SK-N-SH treated with all-trans-retinoic acid at 6 μM for 48 hours (cell line): Measurements from ENCODE around the gene SYCP2L.

Experiments used
- ATAC-seq: fragments of 200-7000 bp; cut with Tn5 transposase; 3 replicates; pipeline ENCODE4 v1.9.1; 2020; ENCODE audit warnings: mild to moderate bottlenecking, moderate library complexity
- ARNTL ChIP-seq: fragments of 450-650 bp; formaldehyde crosslinking; IDR thresholded peaks from 2 replicates; pipeline ENCODE4 v1.5.0; 2020; ENCODE audit warnings: low read depth, mild to moderate bottlenecking, moderate library complexity, borderline replicate concordance
- BACH2 ChIP-seq: fragments of 250-450 bp; sonication (Bioruptor Pico); IDR thresholded peaks from 2 replicates; pipeline ENCODE4 v1.9.0; 2021; ENCODE audit warnings: mild to moderate bottlenecking, borderline replicate concordance
- ESRRG ChIP-seq: fragments of 250-450 bp; sonication (Bioruptor Pico); IDR thresholded peaks from 2 replicates; pipeline ENCODE4 v1.6.1; 2021; ENCODE audit warnings: mild to moderate bottlenecking
- GLIS3 ChIP-seq: fragments of 250-450 bp; sonication (Bioruptor Pico); IDR thresholded peaks from 2 replicates; pipeline ENCODE4 v1.5.0; 2020; ENCODE audit warnings: mild to moderate bottlenecking, moderate library complexity
- ISL1 ChIP-seq: fragments of 250-450 bp; sonication (Bioruptor Pico); IDR thresholded peaks from 2 replicates; pipeline ENCODE4 v2.1.2; 2022; ENCODE audit warnings: mild to moderate bottlenecking, moderate library complexity
- OSR1 ChIP-seq: fragments of 250-450 bp; sonication (Bioruptor Pico); IDR thresholded peaks from 2 replicates; pipeline ENCODE4 v1.8.0; 2022; ENCODE audit warnings: moderate library complexity, mild to moderate bottlenecking, inconsistent platforms
- PPARA ChIP-seq: fragments of 250-450 bp; sonication (Bioruptor Pico); IDR thresholded peaks from 2 replicates; pipeline ENCODE4 v1.5.0; 2020; ENCODE audit warnings: mild to moderate bottlenecking, borderline replicate concordance
- RARB ChIP-seq: fragments of 250-450 bp; sonication (Bioruptor Pico); IDR thresholded peaks from 2 replicates; pipeline ENCODE4 v1.8.0; 2021; ENCODE audit warnings: mild to moderate bottlenecking, moderate library complexity
- SNAI2 ChIP-seq: fragments of 250-450 bp; sonication (Bioruptor Pico); IDR thresholded peaks from 2 replicates; pipeline ENCODE4 v1.5.0; 2020; ENCODE audit warnings: mild to moderate bottlenecking, moderate library complexity
- TOX ChIP-seq: fragments of 250-450 bp; sonication (Bioruptor Pico); IDR thresholded peaks from 2 replicates; pipeline ENCODE4 v1.8.0; 2021; ENCODE audit warnings: mild to moderate bottlenecking, moderate library complexity, borderline replicate concordance
- ZFP3 ChIP-seq: fragments of 250-450 bp; sonication (Bioruptor Pico); IDR thresholded peaks from 2 replicates; pipeline ENCODE4 v1.5.0; 2020; ENCODE audit warnings: mild to moderate bottlenecking, moderate library complexity
- ZNF565 ChIP-seq: fragments of 450-650 bp; formaldehyde crosslinking; conservative IDR thresholded peaks from 2 replicates; pipeline ENCODE4 v1.5.0; 2020; ENCODE audit warnings: low read depth, mild to moderate bottlenecking, moderate library complexity
- ZNF70 ChIP-seq: fragments of 450-650 bp; formaldehyde crosslinking; IDR thresholded peaks from 2 replicates; pipeline ENCODE4 v1.5.0; 2020; ENCODE audit warnings: mild to moderate bottlenecking, moderate library complexity
- ZNF8 ChIP-seq: fragments of 450-650 bp; formaldehyde crosslinking; IDR thresholded peaks from 2 replicates; pipeline ENCODE4 v1.5.0; 2020; ENCODE audit warnings: mild to moderate bottlenecking, moderate library complexity
- TF ChIP-seq, protein P1 (sequence below): fragments of 250-450 bp; sonication (Bioruptor Pico); IDR thresholded peaks from 2 replicates; pipeline ENCODE4 v1.5.0; 2020; ENCODE audit warnings: mild to moderate bottlenecking, moderate library complexity
- TF ChIP-seq, protein P2 (sequence below): fragments of 250-450 bp; sonication (Bioruptor Pico); IDR thresholded peaks from 2 replicates; pipeline ENCODE4 v1.5.1; 2021; ENCODE audit warnings: mild to moderate bottlenecking, moderate library complexity
- TF ChIP-seq, protein P3 (sequence below): fragments of 250-450 bp; sonication (Bioruptor Pico); IDR thresholded peaks from 2 replicates; pipeline ENCODE4 v1.8.0; 2021; ENCODE audit warnings: low read depth, mild to moderate bottlenecking, moderate library complexity, borderline replicate concordance
- TF ChIP-seq, protein P4 (sequence below): fragments of 250-450 bp; sonication (Bioruptor Pico); IDR thresholded peaks from 2 replicates; pipeline ENCODE4 v1.5.1; 2020; ENCODE audit warnings: low read depth, mild to moderate bottlenecking, moderate library complexity
- TF ChIP-seq, protein P5 (sequence below): fragments of 250-450 bp; sonication (Bioruptor Pico); IDR thresholded peaks from 2 replicates; pipeline ENCODE4 v1.8.0; 2020; ENCODE audit warnings: mild to moderate bottlenecking, moderate library complexity, borderline replicate concordance

SYCP2L gene

DNA sequence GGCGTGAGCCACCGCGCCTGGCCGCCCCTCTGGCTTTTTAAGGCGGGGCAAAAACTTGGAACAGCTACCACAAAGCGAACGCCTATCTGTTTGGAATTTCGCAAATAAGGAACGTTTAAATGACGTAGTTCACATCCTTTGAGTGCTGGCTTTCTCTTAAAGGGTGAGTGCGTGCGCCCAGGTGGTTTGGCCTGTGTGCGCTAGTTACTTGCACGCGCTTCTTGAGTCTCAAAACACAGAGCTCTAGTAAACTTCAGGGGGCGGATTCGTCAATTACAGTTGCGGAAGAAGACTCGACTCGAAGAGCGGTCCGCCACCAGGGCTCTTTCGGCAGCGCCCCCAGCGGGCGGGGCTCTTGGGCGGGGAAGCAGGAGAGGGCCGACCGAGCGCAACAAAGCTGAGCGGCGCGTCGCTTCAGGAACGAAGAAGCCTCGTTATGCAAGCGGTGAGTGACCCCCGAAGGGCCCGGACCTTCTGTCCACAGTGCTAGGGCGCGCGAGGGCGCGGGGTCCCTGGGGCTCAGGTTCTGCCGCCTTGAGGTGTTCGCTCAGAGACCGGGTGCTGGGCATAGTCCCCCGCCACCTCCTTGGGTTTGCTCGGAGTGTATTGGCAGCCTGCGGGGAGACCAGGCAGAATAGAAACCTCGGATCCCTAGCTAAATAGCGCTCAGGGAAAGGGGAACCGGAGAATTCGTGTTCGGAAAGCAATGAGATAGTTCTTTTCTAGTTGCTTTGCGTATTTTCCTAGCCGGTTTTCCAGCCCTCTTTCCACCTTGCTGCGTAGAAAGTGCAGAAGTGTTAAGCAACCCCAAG, at the start of gene SYCP2L:
Gene SYCP2L, plus strand, starts transcription at position 362 of the 812 bp plus-strand sequence. Its CDS starts 75 bp downstream, at position 437.
- ATAC-seq, result peak; percentile 90
- TF ChIP-seq, protein P1, sequence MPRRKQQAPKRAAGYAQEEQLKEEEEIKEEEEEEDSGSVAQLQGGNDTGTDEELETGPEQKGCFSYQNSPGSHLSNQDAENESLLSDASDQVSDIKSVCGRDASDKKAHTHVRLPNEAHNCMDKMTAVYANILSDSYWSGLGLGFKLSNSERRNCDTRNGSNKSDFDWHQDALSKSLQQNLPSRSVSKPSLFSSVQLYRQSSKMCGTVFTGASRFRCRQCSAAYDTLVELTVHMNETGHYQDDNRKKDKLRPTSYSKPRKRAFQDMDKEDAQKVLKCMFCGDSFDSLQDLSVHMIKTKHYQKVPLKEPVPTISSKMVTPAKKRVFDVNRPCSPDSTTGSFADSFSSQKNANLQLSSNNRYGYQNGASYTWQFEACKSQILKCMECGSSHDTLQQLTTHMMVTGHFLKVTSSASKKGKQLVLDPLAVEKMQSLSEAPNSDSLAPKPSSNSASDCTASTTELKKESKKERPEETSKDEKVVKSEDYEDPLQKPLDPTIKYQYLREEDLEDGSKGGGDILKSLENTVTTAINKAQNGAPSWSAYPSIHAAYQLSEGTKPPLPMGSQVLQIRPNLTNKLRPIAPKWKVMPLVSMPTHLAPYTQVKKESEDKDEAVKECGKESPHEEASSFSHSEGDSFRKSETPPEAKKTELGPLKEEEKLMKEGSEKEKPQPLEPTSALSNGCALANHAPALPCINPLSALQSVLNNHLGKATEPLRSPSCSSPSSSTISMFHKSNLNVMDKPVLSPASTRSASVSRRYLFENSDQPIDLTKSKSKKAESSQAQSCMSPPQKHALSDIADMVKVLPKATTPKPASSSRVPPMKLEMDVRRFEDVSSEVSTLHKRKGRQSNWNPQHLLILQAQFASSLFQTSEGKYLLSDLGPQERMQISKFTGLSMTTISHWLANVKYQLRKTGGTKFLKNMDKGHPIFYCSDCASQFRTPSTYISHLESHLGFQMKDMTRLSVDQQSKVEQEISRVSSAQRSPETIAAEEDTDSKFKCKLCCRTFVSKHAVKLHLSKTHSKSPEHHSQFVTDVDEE (CRISPR knock-in tag), result no peak
- TF ChIP-seq ZNF8 (CRISPR knock-in tag), result no peak
- no peak for TF ChIP-seq ZNF565 (CRISPR knock-in tag)
- TF ChIP-seq TOX (CRISPR knock-in tag), result no peak
- TF ChIP-seq, protein P2, sequence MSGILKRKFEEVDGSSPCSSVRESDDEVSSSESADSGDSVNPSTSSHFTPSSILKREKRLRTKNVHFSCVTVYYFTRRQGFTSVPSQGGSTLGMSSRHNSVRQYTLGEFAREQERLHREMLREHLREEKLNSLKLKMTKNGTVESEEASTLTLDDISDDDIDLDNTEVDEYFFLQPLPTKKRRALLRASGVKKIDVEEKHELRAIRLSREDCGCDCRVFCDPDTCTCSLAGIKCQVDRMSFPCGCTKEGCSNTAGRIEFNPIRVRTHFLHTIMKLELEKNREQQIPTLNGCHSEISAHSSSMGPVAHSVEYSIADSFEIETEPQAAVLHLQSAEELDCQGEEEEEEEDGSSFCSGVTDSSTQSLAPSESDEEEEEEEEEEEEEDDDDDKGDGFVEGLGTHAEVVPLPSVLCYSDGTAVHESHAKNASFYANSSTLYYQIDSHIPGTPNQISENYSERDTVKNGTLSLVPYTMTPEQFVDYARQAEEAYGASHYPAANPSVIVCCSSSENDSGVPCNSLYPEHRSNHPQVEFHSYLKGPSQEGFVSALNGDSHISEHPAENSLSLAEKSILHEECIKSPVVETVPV (CRISPR knock-in tag), result no peak
- no peak for TF ChIP-seq RARB (CRISPR knock-in tag)
- TF ChIP-seq, protein P3, sequence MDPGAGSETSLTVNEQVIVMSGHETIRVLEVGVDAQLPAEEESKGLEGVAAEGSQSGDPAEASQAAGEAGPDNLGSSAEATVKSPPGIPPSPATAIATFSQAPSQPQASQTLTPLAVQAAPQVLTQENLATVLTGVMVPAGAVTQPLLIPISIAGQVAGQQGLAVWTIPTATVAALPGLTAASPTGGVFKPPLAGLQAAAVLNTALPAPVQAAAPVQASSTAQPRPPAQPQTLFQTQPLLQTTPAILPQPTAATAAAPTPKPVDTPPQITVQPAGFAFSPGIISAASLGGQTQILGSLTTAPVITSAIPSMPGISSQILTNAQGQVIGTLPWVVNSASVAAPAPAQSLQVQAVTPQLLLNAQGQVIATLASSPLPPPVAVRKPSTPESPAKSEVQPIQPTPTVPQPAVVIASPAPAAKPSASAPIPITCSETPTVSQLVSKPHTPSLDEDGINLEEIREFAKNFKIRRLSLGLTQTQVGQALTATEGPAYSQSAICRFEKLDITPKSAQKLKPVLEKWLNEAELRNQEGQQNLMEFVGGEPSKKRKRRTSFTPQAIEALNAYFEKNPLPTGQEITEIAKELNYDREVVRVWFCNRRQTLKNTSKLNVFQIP (CRISPR knock-in tag), result no peak
- TF ChIP-seq, protein P4, sequence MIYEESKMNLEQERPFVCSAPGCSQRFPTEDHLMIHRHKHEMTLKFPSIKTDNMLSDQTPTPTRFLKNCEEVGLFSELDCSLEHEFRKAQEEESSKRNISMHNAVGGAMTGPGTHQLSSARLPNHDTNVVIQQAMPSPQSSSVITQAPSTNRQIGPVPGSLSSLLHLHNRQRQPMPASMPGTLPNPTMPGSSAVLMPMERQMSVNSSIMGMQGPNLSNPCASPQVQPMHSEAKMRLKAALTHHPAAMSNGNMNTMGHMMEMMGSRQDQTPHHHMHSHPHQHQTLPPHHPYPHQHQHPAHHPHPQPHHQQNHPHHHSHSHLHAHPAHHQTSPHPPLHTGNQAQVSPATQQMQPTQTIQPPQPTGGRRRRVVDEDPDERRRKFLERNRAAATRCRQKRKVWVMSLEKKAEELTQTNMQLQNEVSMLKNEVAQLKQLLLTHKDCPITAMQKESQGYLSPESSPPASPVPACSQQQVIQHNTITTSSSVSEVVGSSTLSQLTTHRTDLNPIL (CRISPR knock-in tag), result no peak
- no peak for TF ChIP-seq GLIS3 (CRISPR knock-in tag)
- TF ChIP-seq ARNTL, result no peak

DNA sequence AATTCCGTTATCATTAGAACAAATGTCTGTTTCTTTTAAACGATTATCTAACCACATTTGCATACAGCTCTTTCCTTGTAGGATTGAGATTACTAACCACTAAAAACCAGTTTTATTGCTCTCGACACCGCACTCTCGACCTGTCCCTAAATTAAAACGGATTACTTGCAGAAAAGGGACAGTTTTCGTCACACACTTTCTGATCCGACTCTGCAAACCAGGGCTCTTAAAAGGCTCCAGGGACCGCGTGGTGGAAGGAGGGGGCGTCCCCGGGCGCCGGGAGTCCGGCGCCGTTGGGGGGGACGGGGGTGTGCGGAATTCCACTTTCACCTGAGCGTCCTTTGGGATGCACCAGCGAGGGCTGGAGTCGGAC, 49.2 kb upstream of the SYCP2L start:
- ATAC-seq, result peak; percentile 28
- TF ChIP-seq, protein P4 (CRISPR knock-in tag), result no peak
- TF ChIP-seq TOX (CRISPR knock-in tag) (no peak), ZNF8 (CRISPR knock-in tag) (no peak), BACH2 (CRISPR knock-in tag) (no peak), ARNTL (no peak), ESRRG (CRISPR knock-in tag) (no peak), OSR1 (CRISPR knock-in tag) (no peak), ZNF70 (no peak), ZFP3 (CRISPR knock-in tag) (no peak), GLIS3 (CRISPR knock-in tag) (no peak), ISL1 (no peak), ZNF565 (CRISPR knock-in tag) (no peak), RARB (CRISPR knock-in tag) (no peak), SNAI2 (no peak), PPARA (CRISPR knock-in tag) (no peak)
- TF ChIP-seq, protein P5, sequence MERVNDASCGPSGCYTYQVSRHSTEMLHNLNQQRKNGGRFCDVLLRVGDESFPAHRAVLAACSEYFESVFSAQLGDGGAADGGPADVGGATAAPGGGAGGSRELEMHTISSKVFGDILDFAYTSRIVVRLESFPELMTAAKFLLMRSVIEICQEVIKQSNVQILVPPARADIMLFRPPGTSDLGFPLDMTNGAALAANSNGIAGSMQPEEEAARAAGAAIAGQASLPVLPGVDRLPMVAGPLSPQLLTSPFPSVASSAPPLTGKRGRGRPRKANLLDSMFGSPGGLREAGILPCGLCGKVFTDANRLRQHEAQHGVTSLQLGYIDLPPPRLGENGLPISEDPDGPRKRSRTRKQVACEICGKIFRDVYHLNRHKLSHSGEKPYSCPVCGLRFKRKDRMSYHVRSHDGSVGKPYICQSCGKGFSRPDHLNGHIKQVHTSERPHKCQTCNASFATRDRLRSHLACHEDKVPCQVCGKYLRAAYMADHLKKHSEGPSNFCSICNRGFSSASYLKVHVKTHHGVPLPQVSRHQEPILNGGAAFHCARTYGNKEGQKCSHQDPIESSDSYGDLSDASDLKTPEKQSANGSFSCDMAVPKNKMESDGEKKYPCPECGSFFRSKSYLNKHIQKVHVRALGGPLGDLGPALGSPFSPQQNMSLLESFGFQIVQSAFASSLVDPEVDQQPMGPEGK (CRISPR knock-in tag), result no peak
- TF ChIP-seq, protein P1 (CRISPR knock-in tag), result no peak
- TF ChIP-seq, protein P2 (CRISPR knock-in tag), result no peak
